WTC11 (cell line): ENCODE data around the gene SERPINB3.

Source experiments
- AFF4 ChIP-seq: sonication (generic); formaldehyde crosslinking; IDR thresholded peaks from 2 replicates; pipeline ENCODE4 v1.8.1; 2023; ENCODE audit warnings: mild to moderate bottlenecking, missing genetic modification reagents, borderline replicate concordance
- ATF1 ChIP-seq: sonication (generic); formaldehyde crosslinking; IDR thresholded peaks from 2 replicates; pipeline ENCODE4 v1.8.1; 2023; ENCODE audit warnings: mild to moderate bottlenecking, moderate library complexity, missing genetic modification reagents
- ATF3 ChIP-seq: sonication (generic); formaldehyde crosslinking; conservative IDR thresholded peaks from 2 replicates; pipeline ENCODE4 v1.8.1; 2022; ENCODE audit warnings: mild to moderate bottlenecking, missing genetic modification reagents
- HMGXB4 ChIP-seq: sonication (generic); formaldehyde crosslinking; IDR thresholded peaks from 2 replicates; pipeline ENCODE4 v1.8.1; 2023; ENCODE audit warnings: mild to moderate bottlenecking, moderate library complexity, missing genetic modification reagents
- JUN ChIP-seq: sonication (generic); formaldehyde crosslinking; IDR thresholded peaks from 2 replicates; pipeline ENCODE4 v1.8.0; 2023; ENCODE audit warnings: mild to moderate bottlenecking, missing genetic modification reagents
- MYBL2 ChIP-seq: sonication (generic); formaldehyde crosslinking; IDR thresholded peaks from 2 replicates; pipeline ENCODE4 v1.8.1; 2023; ENCODE audit warnings: mild to moderate bottlenecking, moderate library complexity, missing genetic modification reagents
- NFYB ChIP-seq: sonication (generic); formaldehyde crosslinking; conservative IDR thresholded peaks from 2 replicates; pipeline ENCODE4 v1.8.0; 2022; ENCODE audit warnings: low read depth, missing genetic modification reagents
- NR1H2 ChIP-seq: sonication (generic); formaldehyde crosslinking; IDR thresholded peaks from 2 replicates; pipeline ENCODE4 v1.9.0; 2021; ENCODE audit warnings: mild to moderate bottlenecking, moderate library complexity, missing genetic modification reagents
- SMAD3 ChIP-seq: sonication (generic); formaldehyde crosslinking; IDR thresholded peaks from 2 replicates; pipeline ENCODE4 v1.8.0; 2022; ENCODE audit warnings: missing genetic modification reagents, mild to moderate bottlenecking, borderline replicate concordance
- ZNF138 ChIP-seq: sonication (generic); formaldehyde crosslinking; conservative IDR thresholded peaks from 2 replicates; pipeline ENCODE4 v1.8.1; 2022; ENCODE audit warnings: mild to moderate bottlenecking, moderate library complexity, missing genetic modification reagents
- TF ChIP-seq, protein P1 (sequence below): fragments of 200-600 bp; IDR thresholded peaks from 2 replicates; pipeline ENCODE4 v1.8.0; 2022; ENCODE audit warnings: antibody characterized with exemption
- TF ChIP-seq, protein P2 (sequence below): sonication (generic); formaldehyde crosslinking; IDR thresholded peaks from 2 replicates; pipeline ENCODE4 v1.8.1; 2023; ENCODE audit warnings: mild to moderate bottlenecking, missing genetic modification reagents, moderate library complexity

DNA sequence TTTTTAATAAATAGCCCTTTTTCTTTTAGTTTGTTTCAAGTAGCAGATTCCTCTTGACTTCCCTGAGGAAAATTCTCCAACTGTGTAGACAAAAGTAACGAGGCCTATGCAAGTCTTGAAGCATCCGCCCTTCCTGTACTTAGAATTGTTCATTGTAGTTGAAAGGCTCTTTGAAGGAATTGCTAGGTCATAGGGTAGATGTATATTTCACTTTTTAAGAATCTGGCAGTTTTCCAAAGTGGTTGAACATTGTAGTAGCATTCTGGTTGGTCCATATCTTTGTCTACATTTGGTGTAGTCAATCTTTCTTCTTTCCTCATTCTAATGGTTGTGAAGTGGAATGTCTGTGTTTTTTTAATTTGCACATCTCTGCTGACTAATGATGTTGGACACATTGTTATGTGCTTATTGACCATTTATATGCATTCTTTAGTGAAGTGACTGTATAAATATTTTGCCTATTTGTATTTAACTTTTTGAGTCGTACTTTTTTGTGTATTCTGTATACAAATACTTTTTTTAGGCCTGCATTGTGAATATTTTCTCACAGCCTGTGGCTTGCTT, 35.5 kb upstream of the SERPINB3 start:
- TF ChIP-seq, protein P1, sequence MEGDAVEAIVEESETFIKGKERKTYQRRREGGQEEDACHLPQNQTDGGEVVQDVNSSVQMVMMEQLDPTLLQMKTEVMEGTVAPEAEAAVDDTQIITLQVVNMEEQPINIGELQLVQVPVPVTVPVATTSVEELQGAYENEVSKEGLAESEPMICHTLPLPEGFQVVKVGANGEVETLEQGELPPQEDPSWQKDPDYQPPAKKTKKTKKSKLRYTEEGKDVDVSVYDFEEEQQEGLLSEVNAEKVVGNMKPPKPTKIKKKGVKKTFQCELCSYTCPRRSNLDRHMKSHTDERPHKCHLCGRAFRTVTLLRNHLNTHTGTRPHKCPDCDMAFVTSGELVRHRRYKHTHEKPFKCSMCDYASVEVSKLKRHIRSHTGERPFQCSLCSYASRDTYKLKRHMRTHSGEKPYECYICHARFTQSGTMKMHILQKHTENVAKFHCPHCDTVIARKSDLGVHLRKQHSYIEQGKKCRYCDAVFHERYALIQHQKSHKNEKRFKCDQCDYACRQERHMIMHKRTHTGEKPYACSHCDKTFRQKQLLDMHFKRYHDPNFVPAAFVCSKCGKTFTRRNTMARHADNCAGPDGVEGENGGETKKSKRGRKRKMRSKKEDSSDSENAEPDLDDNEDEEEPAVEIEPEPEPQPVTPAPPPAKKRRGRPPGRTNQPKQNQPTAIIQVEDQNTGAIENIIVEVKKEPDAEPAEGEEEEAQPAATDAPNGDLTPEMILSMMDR = no peak
- TF ChIP-seq JUN (no peak), MYBL2 (CRISPR knock-in tag) (no peak), ATF1 (no peak), ATF3 (CRISPR knock-in tag) (no peak), SMAD3 (no peak), NR1H2 (CRISPR knock-in tag) (no peak), ZNF138 (no peak), AFF4 (CRISPR knock-in tag) (no peak), NFYB (no peak), HMGXB4 (no peak)
- TF ChIP-seq, protein P2, sequence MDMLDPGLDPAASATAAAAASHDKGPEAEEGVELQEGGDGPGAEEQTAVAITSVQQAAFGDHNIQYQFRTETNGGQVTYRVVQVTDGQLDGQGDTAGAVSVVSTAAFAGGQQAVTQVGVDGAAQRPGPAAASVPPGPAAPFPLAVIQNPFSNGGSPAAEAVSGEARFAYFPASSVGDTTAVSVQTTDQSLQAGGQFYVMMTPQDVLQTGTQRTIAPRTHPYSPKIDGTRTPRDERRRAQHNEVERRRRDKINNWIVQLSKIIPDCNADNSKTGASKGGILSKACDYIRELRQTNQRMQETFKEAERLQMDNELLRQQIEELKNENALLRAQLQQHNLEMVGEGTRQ = no peak
